Right renal pelvis (tissue), 4 donors: ENCODE data around the gene CORO7. TPM values are rescaled to one million over a fixed set of nuclear protein-coding genes. Genes with fewer than 3 reads are reported as not detected.

Experiments
- DNase-seq, 4 donors: peaks; one replicate each; pipeline ENCODE4 v3.0.0-alpha.2; 2013; ENCODE audit warnings: low read depth in 4 of 4, low spot score in 3 of 4, missing footprints in 1 of 4
- polyA plus RNA-seq, 4 donors: library from polyadenylated mRNA; unstranded; fragments of 120-200 nt; gene quantifications; one replicate each; pipeline ENCODE4 v1.2.1, GENCODE V29; 2013; ENCODE audit not compliant: insufficient read length in 4 of 4

The CORO7 gene
- polyA plus RNA-seq, 4 donors = 15.1 to 22.0 (median 16.9) TPM

DNA sequence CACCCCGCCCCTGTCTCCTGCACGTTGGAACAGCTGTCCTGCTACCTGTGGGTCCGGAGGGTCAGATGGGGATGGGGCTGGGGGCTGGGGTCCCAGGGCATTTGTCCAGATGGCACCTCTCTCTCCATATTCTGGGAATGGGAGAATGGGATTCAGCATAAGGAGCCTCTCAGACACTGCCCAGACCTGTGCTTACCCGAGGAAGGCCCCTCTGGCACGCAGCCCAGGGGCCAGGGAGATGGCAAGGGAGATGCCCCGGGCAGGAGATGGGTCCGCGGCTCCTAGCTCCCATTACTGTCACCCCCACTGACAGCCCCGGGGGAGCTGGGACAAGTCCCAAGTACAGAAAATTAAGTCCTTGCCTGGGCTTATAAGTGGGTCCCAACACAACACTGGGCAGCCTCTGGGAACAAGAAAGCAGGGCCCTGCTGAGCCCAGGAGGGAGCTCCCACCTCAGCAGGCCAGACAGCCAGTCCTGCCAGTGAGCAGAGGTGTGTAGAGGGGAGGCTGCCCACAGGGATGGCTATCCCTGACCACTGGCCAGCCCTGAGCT is 43.0 kb downstream of the CORO7 start:
- no peak for DNase-seq

DNA sequence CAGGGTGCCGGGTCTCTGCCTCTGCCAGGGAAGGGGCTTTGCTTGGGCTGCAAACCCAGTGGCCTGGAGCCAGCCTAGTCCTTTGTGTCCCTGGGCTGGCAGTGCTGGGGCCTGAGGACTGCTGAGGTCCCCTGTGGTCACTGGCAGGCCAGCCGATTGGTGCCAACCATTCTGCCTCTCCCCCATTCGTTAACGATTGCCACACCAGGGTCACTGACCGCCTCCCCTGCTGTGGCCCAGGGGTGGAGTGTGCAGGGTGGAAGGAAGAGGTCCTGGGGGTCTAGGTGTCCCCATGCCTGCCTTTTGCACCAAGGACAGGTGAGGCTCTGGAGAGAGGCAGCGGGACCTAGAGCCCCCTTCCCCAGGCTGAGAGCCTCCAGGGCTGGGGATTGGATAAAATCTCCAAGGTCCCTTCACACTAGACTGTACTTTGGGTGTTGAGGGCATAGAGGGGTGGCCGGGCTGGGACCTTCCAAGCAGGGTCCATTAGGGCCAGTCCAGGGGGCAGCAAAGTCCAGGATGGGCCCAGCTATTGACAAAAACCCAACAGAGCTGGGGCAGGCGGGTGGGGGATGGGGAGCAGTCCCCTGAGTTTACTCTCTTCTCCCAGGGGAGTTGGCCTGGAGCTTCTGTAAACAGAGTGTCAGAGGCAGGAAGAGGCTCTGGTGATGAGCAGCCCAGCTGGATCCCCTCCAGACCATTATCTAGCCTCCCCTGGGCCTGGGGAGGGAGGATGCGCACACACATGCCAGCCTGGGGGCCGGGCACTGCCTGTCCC is 43.6 kb downstream of the CORO7 start:
- no peak for DNase-seq

DNA sequence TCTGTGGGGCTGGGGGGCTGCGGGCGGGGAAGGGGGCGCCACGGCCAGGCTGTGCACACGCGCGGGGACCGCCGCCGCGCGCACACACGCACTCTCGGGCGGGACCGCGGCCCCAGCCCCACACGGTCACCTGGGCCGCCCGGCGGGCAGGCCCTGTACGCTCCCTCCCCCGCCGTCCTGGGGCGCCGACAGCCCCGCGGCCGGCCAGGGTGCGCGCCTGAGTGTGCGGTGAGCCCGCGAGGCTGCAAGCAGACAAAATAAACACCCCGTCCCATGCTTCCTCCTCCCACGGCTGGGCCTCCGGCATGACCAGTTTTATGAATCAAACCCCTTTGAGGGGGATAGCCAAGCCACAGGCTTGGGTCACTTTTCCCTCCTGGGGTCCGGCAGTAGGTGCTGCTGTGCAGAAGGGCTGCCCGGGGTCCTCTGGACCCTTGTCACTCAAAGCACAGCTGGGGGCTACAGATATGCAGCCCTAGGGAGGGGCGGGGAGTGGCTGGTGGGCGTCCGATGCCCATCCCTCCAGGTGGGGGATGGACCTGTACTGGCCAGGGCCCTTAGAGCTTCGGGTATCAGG is 44.3 kb downstream of the CORO7 start:
- DNase-seq = no peak

DNA sequence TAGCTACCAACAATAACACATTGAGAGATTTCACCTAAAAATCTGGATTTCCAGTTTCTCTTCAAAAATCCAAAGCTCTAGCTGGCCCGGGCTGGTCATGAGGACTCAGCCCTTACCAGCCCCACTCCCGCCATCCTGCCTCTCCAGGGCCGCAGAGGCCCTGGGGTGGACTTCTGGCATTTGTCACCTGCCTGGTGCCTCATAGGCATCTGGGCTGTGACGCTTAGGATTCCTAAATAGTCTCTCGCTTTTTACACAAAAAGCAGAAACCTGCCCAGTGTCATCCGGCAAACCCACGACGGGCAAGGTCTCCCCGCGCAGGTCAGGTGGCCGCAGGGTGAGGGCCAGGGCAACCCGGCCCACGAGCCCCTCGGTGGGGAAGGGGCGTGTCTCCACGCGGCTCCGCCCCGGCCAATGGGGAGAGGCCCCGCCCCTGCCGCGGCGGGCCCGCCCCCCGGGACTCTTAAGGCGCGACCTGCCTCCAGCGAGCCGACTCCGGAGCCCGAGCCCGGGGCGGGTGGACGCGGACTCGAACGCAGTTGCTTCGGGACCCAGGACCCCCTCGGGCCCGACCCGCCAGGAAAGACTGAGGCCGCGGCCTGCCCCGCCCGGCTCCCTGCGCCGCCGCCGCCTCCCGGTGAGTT is 44.9 kb downstream of the CORO7 start, which contains the start of gene VASN:
Gene VASN (plus strand): TSS at position 492 of the 644 bp plus-strand sequence. CDS start 9,030 bp downstream, outside the sequence.
- DNase-seq = peak in 2 of 4 donors; percentile 72 to 73

- no peak for DNase-seq
These were observed 45.6 kb downstream of the CORO7 start for GRCh38 chr16:4370570-4371356.

DNA sequence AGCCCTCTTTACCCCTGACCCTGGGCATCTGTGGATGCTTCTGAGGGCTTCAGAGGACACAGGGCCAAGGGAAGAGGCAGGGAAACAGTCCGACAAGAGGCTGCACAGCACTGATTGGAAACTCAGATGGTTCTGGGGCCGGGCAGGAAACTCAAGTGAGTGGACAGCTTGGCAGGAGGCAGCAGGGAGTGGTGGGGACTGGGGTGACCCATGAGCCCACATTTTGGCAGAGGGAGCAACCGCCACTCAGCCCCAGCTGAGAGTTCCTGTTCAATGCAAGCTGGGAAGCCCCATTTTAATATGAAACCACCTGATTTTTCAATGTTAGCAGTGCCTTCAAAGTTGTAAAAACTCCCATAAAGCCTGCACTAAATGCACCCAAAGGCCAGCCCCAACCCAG is 46.2 kb downstream of the CORO7 start:
- DNase-seq = no peak

DNA sequence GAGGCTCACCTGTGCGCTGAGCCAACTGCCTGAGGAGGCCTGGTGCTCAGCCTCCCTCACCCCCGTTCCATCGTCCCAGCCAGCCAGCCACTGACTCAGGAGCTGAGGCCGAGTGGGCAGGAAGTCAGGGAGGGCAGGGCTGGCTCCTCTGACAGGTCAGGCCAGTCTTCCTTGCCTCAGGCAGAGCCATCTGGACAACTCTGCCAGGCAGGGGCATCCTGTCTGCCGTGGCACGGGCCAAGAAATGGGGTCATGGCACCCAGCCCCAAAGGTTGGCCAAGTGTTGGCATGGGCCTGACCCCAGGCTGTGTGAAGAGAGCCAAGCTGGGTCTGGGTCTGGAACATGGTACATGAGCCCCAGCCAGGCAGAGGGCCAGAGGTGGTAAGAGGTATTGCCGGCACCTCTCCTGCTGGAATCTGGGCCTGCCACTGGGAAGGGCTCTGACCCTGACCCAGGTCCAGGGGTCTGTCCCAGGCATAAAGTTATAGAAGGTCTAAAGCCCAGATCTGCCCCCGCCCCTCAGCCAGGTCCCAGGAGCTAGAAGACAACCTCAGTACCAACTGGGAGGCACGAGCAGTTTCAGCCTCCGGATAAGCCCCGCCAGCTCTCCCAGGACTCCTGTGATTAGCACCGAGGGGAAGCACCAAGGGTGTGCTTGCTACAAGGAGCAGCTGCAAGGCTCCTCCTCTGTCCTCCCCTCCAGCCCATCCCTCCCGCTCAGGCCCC is 47.2 kb downstream of the CORO7 start:
- no peak for DNase-seq

DNA sequence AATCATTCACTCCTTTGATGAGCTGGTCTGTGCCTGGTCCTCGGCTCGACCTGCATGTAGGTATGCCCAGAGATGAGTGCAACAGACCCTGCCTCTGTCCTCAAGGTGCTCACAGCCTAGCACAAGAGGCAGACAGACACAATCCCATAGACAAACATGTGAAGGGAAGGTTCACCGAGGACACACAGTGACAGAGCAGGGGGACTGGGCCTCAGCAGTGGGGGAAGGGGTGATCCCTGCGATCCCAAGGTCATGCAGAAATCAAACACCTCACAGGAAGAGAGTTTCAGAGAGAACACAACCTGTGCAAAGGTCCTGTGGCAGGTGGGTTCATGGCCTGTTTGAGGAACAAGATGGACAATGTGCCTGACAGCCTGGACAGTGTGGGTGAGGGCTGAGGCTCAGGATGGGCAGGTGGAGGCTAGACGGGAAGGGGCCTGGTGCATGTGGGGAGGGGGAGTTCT is 49.0 kb downstream of the CORO7 start:
- no peak for DNase-seq

DNA sequence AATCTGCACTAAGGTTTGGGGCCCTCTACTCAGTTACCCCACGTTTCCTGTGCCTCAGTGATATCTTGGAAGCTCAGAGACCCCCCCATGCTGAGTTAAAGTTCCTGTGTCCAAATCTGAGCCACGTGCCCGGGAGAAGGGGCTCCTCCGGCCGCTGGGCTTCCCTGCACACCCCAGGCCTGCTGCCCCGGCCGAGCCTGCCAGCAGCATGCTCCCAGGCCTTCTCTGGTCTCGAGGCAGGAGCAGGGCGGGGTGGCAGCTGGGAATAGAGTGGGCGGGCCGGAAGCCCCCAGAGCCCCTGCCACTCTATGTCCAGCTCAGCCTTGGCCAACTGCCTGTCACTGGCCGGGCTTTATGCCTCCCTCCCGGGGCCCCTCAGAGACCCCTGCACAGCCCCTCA is 50.4 kb downstream of the CORO7 start:
- DNase-seq = no peak

- no peak for DNase-seq
These were observed 50.8 kb downstream of the CORO7 start for GRCh38 chr16:4365615-4366014.

DNA sequence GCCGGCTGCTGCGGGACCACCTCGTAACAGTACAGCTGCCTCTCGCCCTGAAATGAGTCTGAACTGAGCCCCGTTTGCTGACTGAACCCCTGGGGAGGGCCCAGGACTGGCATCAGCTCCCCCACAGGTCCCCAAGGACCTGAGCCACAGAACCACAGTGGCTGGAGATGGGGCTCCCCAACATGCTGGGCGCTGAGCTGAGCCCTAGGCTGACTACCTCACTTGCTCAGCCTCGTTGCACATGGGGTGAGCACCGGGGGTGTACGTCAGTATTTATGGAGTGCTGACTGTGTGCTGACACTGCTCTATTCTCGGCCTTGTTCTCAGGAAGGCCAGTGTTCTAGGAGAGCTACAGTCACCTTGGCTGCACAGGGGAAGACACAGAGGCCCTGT is 51.4 kb downstream of the CORO7 start:
- no peak for DNase-seq

DNA sequence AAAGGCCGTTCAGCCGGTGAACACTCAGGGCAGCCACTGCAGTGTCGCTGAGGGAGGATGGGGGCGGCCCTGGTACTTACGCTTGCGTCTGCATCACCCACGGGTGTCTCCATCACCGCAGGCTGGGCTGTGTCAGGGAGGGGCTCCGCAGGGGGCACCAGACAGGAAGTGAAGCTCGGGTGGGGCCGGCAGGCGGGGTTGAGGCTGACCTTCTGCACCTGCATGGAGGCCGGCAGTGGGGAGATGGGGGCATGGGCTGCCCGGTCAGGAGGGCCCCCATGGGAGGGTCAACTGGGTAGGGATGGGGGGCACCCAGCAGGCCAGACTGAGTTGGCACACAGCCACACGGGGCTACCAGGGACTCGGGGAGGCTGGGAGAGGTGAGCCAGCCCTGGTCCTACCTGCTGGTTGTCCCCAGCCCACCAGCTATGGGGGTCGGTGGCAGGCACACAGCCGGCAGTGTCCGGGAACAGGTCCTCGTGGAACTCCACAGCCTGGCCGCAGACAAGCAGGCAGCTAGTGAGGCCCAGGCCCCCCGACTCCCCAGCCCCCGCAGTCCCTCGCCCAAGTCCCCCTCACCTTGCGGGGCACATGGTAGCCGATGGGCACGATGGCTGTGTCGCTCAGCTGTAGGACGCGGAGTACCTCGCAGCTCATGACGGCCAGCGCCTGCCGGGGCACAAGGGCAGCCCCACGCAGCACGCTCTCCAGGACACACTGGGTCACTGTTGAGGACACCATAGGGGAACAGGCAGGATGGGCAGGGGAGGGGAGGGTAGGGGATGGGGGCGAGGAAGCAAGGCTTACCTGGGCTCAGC is 52.0 kb downstream of the CORO7 start:
- DNase-seq = no peak

DNA sequence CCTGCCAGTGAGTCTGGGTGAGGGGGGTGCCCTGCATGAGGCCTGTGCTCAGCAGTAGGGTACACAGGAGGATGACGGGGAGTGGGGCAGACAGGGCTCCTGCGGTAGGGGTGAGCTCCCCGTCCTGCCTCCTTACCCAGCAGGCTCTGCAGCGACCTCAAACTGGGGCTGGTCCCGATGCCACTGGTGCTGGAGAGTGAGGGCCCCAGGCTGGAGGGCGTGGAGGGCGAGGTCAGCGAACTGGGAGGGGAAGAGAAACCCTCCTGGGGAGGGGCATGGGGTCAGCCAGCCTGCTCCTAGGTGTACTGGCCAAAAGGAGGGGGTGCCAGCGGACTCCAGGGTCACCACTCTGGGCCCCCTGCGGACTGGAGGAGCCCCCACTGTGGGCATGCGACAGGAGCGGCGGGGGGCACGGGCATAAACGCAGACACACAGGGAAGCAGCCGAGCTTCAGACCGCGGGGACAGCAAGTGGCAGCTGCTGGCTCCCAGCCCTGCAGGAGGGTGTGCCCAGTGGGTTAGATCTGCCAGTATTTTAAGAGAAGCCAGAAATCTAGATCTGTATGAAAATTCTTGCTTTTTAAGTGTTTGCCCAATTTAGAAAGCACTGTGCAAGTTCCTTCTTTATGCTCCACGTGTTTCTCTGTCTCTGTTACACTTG is 53.8 kb downstream of the CORO7 start:
- DNase-seq = no peak

DNA sequence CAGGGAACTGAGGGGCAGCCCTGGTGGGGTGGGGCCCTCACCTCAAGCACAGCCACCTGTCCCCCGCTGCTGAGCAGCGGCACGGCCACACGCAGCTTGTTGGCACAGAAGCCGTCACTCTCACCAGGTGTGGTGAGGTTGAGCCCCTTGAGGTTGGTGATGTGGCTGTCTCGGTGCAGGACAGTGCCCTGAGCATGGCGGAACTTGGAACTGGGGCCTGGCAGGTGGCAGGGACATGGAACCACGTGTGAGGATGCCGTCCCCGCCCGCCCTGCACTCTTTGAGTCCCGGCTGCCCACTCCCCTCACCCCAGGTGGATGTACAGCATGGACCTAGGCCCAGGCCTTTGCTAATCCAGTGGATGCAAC is 54.5 kb downstream of the CORO7 start:
- DNase-seq = no peak

GRCh38 chr16:4361033-4361943 is 55.1 kb downstream of the CORO7 start:
- no peak for DNase-seq

GRCh38 chr16:4360538-4361021 is 55.8 kb downstream of the CORO7 start:
- DNase-seq = no peak

DNA sequence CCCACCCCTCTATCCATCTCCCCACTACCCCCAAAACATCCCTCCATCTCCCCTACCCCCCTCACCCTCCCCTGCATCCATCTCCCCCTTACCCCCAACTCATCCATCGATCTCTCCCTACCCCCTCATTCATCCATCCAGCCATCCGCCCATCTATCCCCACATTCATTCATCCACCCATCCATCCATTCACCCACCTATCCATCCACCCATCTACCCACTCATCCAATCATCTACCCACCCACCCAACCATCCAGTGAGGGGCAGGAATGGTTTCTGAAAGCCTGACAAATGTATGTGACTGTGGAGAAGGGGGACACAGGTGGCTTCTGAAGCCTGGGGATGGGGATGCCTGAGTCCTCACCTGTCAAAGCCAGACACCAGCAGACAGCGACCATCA is 56.5 kb downstream of the CORO7 start:
- DNase-seq = no peak
